GM23338 (cell line): ENCODE results near the gene TENT4A. TPM values are rescaled to one million over a fixed set of nuclear protein-coding genes. Genes with fewer than 3 reads are reported as not detected.

ENCODE experiments used
- ATAC-seq: fragments of 200-7000 bp; cut with Tn5 transposase; 3 replicates; pipeline ENCODE4 v1.9.1; 2020
- DNase-seq: peaks from one replicate; pipeline ENCODE4 v3.0.0-alpha.2; 2015; ENCODE audit warnings: low spot score
- H2AFZ ChIP-seq: fragments of 200-600 bp; sonication (generic); 2 replicates; pipeline ENCODE4 v1.8.0; 2016; ENCODE audit warnings: antibody characterized with exemption, mild to moderate bottlenecking, moderate library complexity
- H3F3A ChIP-seq: fragments of 200-600 bp; sonication (generic); replicated peaks from 2 replicates; pipeline ENCODE4 v1.8.0; 2017; ENCODE audit warnings: antibody characterized with exemption, mixed run types, low read depth
- H3K27ac ChIP-seq: fragments of 200-600 bp; sonication (generic); 2 replicates; pipeline ENCODE4 v1.6.1; 2016; ENCODE audit warnings: low read depth
- H3K27me3 ChIP-seq: fragments of 200-600 bp; sonication (generic); 2 replicates; pipeline ENCODE4 v1.8.0; 2016; ENCODE audit warnings: mild to moderate bottlenecking, mixed run types, moderate library complexity; ENCODE audit not compliant: insufficient read depth
- H3K36me3 ChIP-seq: fragments of 200-600 bp; sonication (generic); 2 replicates; pipeline ENCODE4 v1.8.0; 2016; ENCODE audit warnings: mild to moderate bottlenecking; ENCODE audit not compliant: insufficient read depth
- H3K4me1 ChIP-seq: fragments of 200-600 bp; sonication (generic); 2 replicates; pipeline ENCODE4 v1.8.0; 2016; ENCODE audit warnings: mild to moderate bottlenecking, moderate library complexity; ENCODE audit not compliant: insufficient read depth
- H3K4me2 ChIP-seq: fragments of 200-600 bp; sonication (generic); 2 replicates; pipeline ENCODE4 v1.7.1; 2017; ENCODE audit warnings: mixed run types
- H3K4me3 ChIP-seq: fragments of 200-600 bp; sonication (generic); 2 replicates; pipeline ENCODE4 v1.6.1; 2016; ENCODE audit warnings: mixed run types
- H3K79me2 ChIP-seq: fragments of 200-600 bp; sonication (generic); replicated peaks from 2 replicates; pipeline ENCODE4 v1.8.0; 2017; ENCODE audit warnings: mild to moderate bottlenecking; ENCODE audit not compliant: insufficient read depth
- H3K9me2 ChIP-seq: fragments of 200-600 bp; sonication (generic); 2 replicates; pipeline ENCODE4 v1.8.0; 2017; ENCODE audit not compliant: insufficient read depth
- H4K20me1 ChIP-seq: fragments of 200-600 bp; sonication (generic); replicated peaks from 2 replicates; pipeline ENCODE4 v1.8.0; 2017; ENCODE audit warnings: mild to moderate bottlenecking; ENCODE audit not compliant: insufficient read depth
- H3K27ac Mint-ChIP-seq: 2 replicates; pipeline ENCODE4 v1.8.0; 2020; ENCODE audit warnings: inconsistent platforms, mild to moderate bottlenecking, moderate library complexity, mixed read lengths
- H3K27me3 Mint-ChIP-seq: 3 replicates; pipeline ENCODE4 v1.8.0; 2022; ENCODE audit warnings: low read depth, mild to moderate bottlenecking, moderate library complexity, mixed read lengths, inconsistent platforms; ENCODE audit not compliant: insufficient read depth, poor library complexity
- H3K36me3 Mint-ChIP-seq: 3 replicates; pipeline ENCODE4 v1.8.0; 2021; ENCODE audit warnings: low read depth, mild to moderate bottlenecking, inconsistent platforms, moderate library complexity, mixed read lengths
- H3K4me1 Mint-ChIP-seq: 3 replicates; pipeline ENCODE4 v1.8.0; 2020; ENCODE audit warnings: mild to moderate bottlenecking, inconsistent platforms, mixed read lengths
- H3K4me3 Mint-ChIP-seq: 3 replicates; pipeline ENCODE4 v1.8.0; 2021; ENCODE audit warnings: moderate library complexity, mild to moderate bottlenecking, inconsistent platforms, mixed read lengths
- H3K9me3 Mint-ChIP-seq: 3 replicates; pipeline ENCODE4 v1.8.0; 2020; ENCODE audit warnings: moderate library complexity, mild to moderate bottlenecking, inconsistent platforms, mixed read lengths
- CREB1 ChIP-seq: fragments of 250-450 bp; sonication (Bioruptor Pico); IDR thresholded peaks from 2 replicates; pipeline ENCODE4 v1.5.0; 2020; ENCODE audit warnings: low read depth, mild to moderate bottlenecking, moderate library complexity
- EZH2 ChIP-seq: fragments of 200-600 bp; sonication (generic); IDR thresholded peaks from one replicate; pipeline ENCODE4 v1.8.0; 2017; ENCODE audit warnings: antibody characterized with exemption, mild to moderate bottlenecking, low read depth; ENCODE audit not compliant: unreplicated experiment
- EZH2phosphoT487 ChIP-seq: fragments of 200-600 bp; sonication (generic); IDR thresholded peaks from one replicate; pipeline ENCODE4 v1.8.1; 2018; ENCODE audit warnings: antibody characterized with exemption; ENCODE audit not compliant: unreplicated experiment
- JUNB ChIP-seq: IDR thresholded peaks from one replicate; pipeline ENCODE4 v1.6.1; 2016; ENCODE audit warnings: antibody characterized with exemption; ENCODE audit not compliant: unreplicated experiment
- NANOG ChIP-seq: IDR thresholded peaks from 2 replicates; pipeline ENCODE4 v1.6.1; 2016; ENCODE audit warnings: antibody characterized with exemption, borderline replicate concordance
- POLR2AphosphoS5 ChIP-seq: IDR thresholded peaks from 2 replicates; pipeline ENCODE4 v1.6.1; 2016; ENCODE audit warnings: antibody characterized with exemption, low read depth
- REST ChIP-seq: IDR thresholded peaks from one replicate; pipeline ENCODE4 v1.6.1; 2018; ENCODE audit warnings: antibody characterized with exemption; ENCODE audit not compliant: unreplicated experiment
- STAT1 ChIP-seq: IDR thresholded peaks from one replicate; pipeline ENCODE4 v1.6.1; 2016; ENCODE audit warnings: antibody characterized with exemption; ENCODE audit not compliant: unreplicated experiment
- ZNF114 ChIP-seq: fragments of 250-450 bp; sonication (Bioruptor Pico); IDR thresholded peaks from 2 replicates; pipeline ENCODE4 v1.5.0; 2020; ENCODE audit warnings: mild to moderate bottlenecking, moderate library complexity
- ZNF331 ChIP-seq: fragments of 250-450 bp; sonication (Bioruptor Pico); IDR thresholded peaks from 2 replicates; pipeline ENCODE4 v1.5.0; 2020; ENCODE audit warnings: low read depth, mild to moderate bottlenecking, moderate library complexity
- ZNF462 ChIP-seq: fragments of 250-450 bp; sonication (Bioruptor Pico); IDR thresholded peaks from 2 replicates; pipeline ENCODE4 v1.5.0; 2020; ENCODE audit warnings: mild to moderate bottlenecking, moderate library complexity
- polyA plus RNA-seq: library from polyadenylated mRNA; unstranded; fragments of >200 nt; fragmentation: Nextera tagmentation; extraction: Ambion mirVana; gene quantifications from 2 replicates; pipeline ENCODE4 v1.2.1, GENCODE V29; 2016
- total RNA-seq: library from RNA; depleted of rRNA; stranded (reverse); fragments of >200 nt; shearing (Covaris generic); gene quantifications from 2 replicates; pipeline ENCODE4 v1.2.3, GENCODE V29; 2014
- TF ChIP-seq, protein P1 (sequence below): IDR thresholded peaks from 2 replicates; pipeline ENCODE4 v1.6.1; 2016; ENCODE audit warnings: antibody characterized with exemption
- TF ChIP-seq, protein P2 (sequence below), 2 experiments: fragments of 200-600 bp in 1 of 2; sonication (generic) in 1 of 2; conservative IDR thresholded peaks; 2 replicates each; pipeline versions ENCODE4 v1.5.1 to v1.6.1; 2016 to 2017; ENCODE audit warnings: antibody characterized with exemption in 2 of 2, low read depth in 2 of 2, mild to moderate bottlenecking in 2 of 2, moderate library complexity in 1 of 2

Gene TENT4A
- total and polyA plus RNA-seq, 2 experiments from 2014 or later = 5.3 to 24.0 TPM

- Histone ChIP-seq H3K36me3 (no peaks in the 10 kb centered on the region), H3K4me2 (no peak overlapping the region), H3K79me2 (peaks cover 100% of the 10 kb centered on the region), H4K20me1 (peaks cover 67% of the 10 kb centered on the region), H3K27ac (no peak overlapping the region), H2AFZ (no peak overlapping the region), H3K4me1 (peaks cover 39% of the 10 kb centered on the region; the same call in 1 of the 2 replicates), H3K27me3 (no peaks in the 10 kb centered on the region), H3K4me3 (no peak overlapping the region), H3K9me2 (no peaks in the 10 kb centered on the region), H3F3A (no peaks in the 10 kb centered on the region)
- Mint-ChIP-seq H3K9me3 (no peaks in the 10 kb centered on the region), H3K4me3 (no peak overlapping the region), H3K36me3 (peaks cover 5% of the 10 kb centered on the region; the same call in 2 of the 3 replicates), H3K4me1 (peaks cover 82% of the 10 kb centered on the region), H3K27ac (no peak overlapping the region; the same call in 1 of the 2 replicates), H3K27me3 (peaks cover 5% of the 10 kb centered on the region)
- DNase-seq = no peak
- ATAC-seq = no peak
- TF ChIP-seq POLR2AphosphoS5 (no peak), ZNF331 (CRISPR knock-in tag) (no peak), JUNB (no peak), REST (no peak), EZH2phosphoT487 (no peak), ZNF462 (CRISPR knock-in tag) (no peak), NANOG (no peak), CREB1 (CRISPR knock-in tag) (no peak), STAT1 (no peak), EZH2 (no peak), ZNF114 (CRISPR knock-in tag) (no peak)
- TF ChIP-seq, protein P1, sequence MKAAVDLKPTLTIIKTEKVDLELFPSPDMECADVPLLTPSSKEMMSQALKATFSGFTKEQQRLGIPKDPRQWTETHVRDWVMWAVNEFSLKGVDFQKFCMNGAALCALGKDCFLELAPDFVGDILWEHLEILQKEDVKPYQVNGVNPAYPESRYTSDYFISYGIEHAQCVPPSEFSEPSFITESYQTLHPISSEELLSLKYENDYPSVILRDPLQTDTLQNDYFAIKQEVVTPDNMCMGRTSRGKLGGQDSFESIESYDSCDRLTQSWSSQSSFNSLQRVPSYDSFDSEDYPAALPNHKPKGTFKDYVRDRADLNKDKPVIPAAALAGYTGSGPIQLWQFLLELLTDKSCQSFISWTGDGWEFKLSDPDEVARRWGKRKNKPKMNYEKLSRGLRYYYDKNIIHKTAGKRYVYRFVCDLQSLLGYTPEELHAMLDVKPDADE = no peak
- TF ChIP-seq, protein P2, sequence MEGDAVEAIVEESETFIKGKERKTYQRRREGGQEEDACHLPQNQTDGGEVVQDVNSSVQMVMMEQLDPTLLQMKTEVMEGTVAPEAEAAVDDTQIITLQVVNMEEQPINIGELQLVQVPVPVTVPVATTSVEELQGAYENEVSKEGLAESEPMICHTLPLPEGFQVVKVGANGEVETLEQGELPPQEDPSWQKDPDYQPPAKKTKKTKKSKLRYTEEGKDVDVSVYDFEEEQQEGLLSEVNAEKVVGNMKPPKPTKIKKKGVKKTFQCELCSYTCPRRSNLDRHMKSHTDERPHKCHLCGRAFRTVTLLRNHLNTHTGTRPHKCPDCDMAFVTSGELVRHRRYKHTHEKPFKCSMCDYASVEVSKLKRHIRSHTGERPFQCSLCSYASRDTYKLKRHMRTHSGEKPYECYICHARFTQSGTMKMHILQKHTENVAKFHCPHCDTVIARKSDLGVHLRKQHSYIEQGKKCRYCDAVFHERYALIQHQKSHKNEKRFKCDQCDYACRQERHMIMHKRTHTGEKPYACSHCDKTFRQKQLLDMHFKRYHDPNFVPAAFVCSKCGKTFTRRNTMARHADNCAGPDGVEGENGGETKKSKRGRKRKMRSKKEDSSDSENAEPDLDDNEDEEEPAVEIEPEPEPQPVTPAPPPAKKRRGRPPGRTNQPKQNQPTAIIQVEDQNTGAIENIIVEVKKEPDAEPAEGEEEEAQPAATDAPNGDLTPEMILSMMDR (conservative IDR thresholded peaks at IDR 0.05; ENCODE audit: low read depth in 2 of 2) = no peak
Measured at GRCh38 chr5:6722015-6722414, 8.8 kb downstream of the TENT4A start.
